Ramos (cell line): ENCODE measurements around the gene MOCOS.

Experiments used
- in situ Hi-C: fragments of 300-500 bp; cut with MboI; formaldehyde crosslinking; loops from one replicate; pipeline ENCODE4 v1.14.3; 2022; ENCODE audit warnings: low sequenced_read_pairs; ENCODE audit not compliant: unreplicated experiment

MOCOS gene

GRCh38 chr18:36177913-36178312, 9.4 kb upstream of the MOCOS start:
- in situ Hi-C loops: no loop called here

- in situ Hi-C loops: no loop called here
Observed at GRCh38 chr18:36179562-36180355, 7.5 kb upstream of the MOCOS start.

GRCh38 chr18:36181441-36181840, 5.9 kb upstream of the MOCOS start:
- in situ Hi-C loops: no loop called here

- in situ Hi-C loops: no loop called here
Observed at GRCh38 chr18:36181898-36182506, 5.3 kb upstream of the MOCOS start.

- in situ Hi-C loops: no loop called here
Observed at GRCh38 chr18:36183033-36183432, 4.3 kb upstream of the MOCOS start.

GRCh38 chr18:36183987-36184386, 3.3 kb upstream of the MOCOS start:
- in situ Hi-C loops: no loop called here

- in situ Hi-C loops: no loop called here
Observed at GRCh38 chr18:36185157-36185556, 2.1 kb upstream of the MOCOS start.

GRCh38 chr18:36185901-36186460, 1.3 kb upstream of the MOCOS start:
- in situ Hi-C loops: no loop called here

GRCh38 chr18:36186461-36187192, 670 bp upstream of the MOCOS start:
- in situ Hi-C loops: no loop called here

GRCh38 chr18:36187826-36188721, 777 bp downstream of the MOCOS start:
- in situ Hi-C loops: no loop called here

- in situ Hi-C loops: no loop called here
Observed at GRCh38 chr18:36188916-36189315, 1.6 kb downstream of the MOCOS start.

GRCh38 chr18:36189486-36189885, 2.2 kb downstream of the MOCOS start:
- in situ Hi-C loops: no loop called here

- in situ Hi-C loops: no loop called here
Observed at GRCh38 chr18:36191286-36191685, 4.0 kb downstream of the MOCOS start.

- in situ Hi-C loops: no loop called here
Observed at GRCh38 chr18:36191711-36192110, 4.4 kb downstream of the MOCOS start.

GRCh38 chr18:36194600-36195315, 7.5 kb downstream of the MOCOS start:
- in situ Hi-C loops: no loop called here

- in situ Hi-C loops: no loop called here
Observed at GRCh38 chr18:36195427-36196122, 8.3 kb downstream of the MOCOS start.

- in situ Hi-C loops: no loop called here
Observed at GRCh38 chr18:36196238-36196995, 9.1 kb downstream of the MOCOS start.

- in situ Hi-C loops: no loop called here
Observed at GRCh38 chr18:36197511-36198166, 10.3 kb downstream of the MOCOS start.
